Measurements from ENCODE around the gene DOCK10. TPM values are rescaled to one million over a fixed set of nuclear protein-coding genes. Genes with fewer than 3 reads are reported as not detected.

Gene DOCK10
- total RNA-seq, 2 experiments from 2014 or later, result 40.8 to 68.2 TPM

GRCh38 chr2:224847961-224848850, 194.1 kb downstream of the DOCK10 start:
- no peak overlapping the region for H3K4me2 ChIP-seq (ENCODE audit: low read length)
- peaks cover 73% of the 10 kb centered on the region for H3K36me3 ChIP-seq (ENCODE audit: insufficient read depth, low read length)
- CTCF ChIA-PET (ENCODE audit: unreplicated experiment), result interaction anchor here (0.6 kb wide), 1 partner anchor 28 kb away, joined by 3 read pairs; no protein-coding TSS in a partner anchor
- no peaks in the 10 kb centered on the region for H4K20me1 ChIP-seq (ENCODE audit: insufficient read depth, low read length)
- H3K4me1 ChIP-seq (ENCODE audit: insufficient read depth, low read length, poor library complexity, severe bottlenecking), result no peaks in the 10 kb centered on the region
- no peak for TF ChIP-seq EZH2phosphoT487 (IDR thresholded peaks at IDR 0.05; ENCODE audit: borderline replicate concordance, low read depth, low read length)
- TF ChIP-seq CTCF (conservative IDR thresholded peaks at IDR 0.05; ENCODE audit: low read length), result no peak
- H3K27ac ChIP-seq (ENCODE audit: low read depth, low read length, poor library complexity, severe bottlenecking), result no peak overlapping the region
- POLR2A ChIA-PET, result interaction anchor here (0.5 kb wide), 1 partner anchor 206 kb away, joined by 3 read pairs; no protein-coding TSS in a partner anchor
- no TSS peak for BruUV-seq (replicated peaks)
- H3K79me2 ChIP-seq (ENCODE audit: insufficient read depth, low read depth, low read length), result no peaks in the 10 kb centered on the region
- intact Hi-C loops (cut with micrococcal nuclease; ENCODE audit: unreplicated experiment), result no loop called here
- no peak overlapping the region for H2AFZ ChIP-seq (ENCODE audit: low read length)
- no peak overlapping the region for H3K4me3 ChIP-seq (ENCODE audit: low read depth, low read length, poor library complexity, severe bottlenecking)
- no peaks in the 10 kb centered on the region for H3K9me2 ChIP-seq (ENCODE audit: insufficient read depth, low read length)
- DNase-seq (ENCODE audit: low spot score), result no peak
- no peaks in the 10 kb centered on the region for H3K9me3 ChIP-seq (ENCODE audit: low read length)

GRCh38 chr2:224847381-224847780, 194.9 kb downstream of the DOCK10 start:
- Histone ChIP-seq H3K27ac (ENCODE audit: low read depth, low read length, poor library complexity, severe bottlenecking) (no peak overlapping the region), H3K9me3 (ENCODE audit: low read length) (no peaks in the 10 kb centered on the region), H3K9me2 (ENCODE audit: insufficient read depth, low read length) (no peaks in the 10 kb centered on the region), H3K36me3 (ENCODE audit: insufficient read depth, low read length) (peaks cover 79% of the 10 kb centered on the region), H3K4me2 (ENCODE audit: low read length) (no peak overlapping the region), H3K4me1 (ENCODE audit: insufficient read depth, low read length, poor library complexity, severe bottlenecking) (no peaks in the 10 kb centered on the region), H3K79me2 (ENCODE audit: insufficient read depth, low read depth, low read length) (no peaks in the 10 kb centered on the region), H2AFZ (ENCODE audit: low read length) (no peak overlapping the region), H4K20me1 (ENCODE audit: insufficient read depth, low read length) (no peaks in the 10 kb centered on the region), H3K4me3 (ENCODE audit: low read depth, low read length, poor library complexity, severe bottlenecking) (no peak overlapping the region)
- no peak for DNase-seq (ENCODE audit: low spot score)
- no TSS peak for BruUV-seq (replicated peaks)
- POLR2A ChIA-PET, result no interaction called here
- intact Hi-C loops (cut with micrococcal nuclease; ENCODE audit: unreplicated experiment), result no loop called here
- TF ChIP-seq EZH2phosphoT487 (IDR thresholded peaks at IDR 0.05; ENCODE audit: borderline replicate concordance, low read depth, low read length) (no peak), CTCF (conservative IDR thresholded peaks at IDR 0.05; ENCODE audit: low read length) (no peak)
- CTCF ChIA-PET (ENCODE audit: unreplicated experiment), result no interaction called here

- Histone ChIP-seq H3K9me2 (ENCODE audit: insufficient read depth, low read length) (no peaks in the 10 kb centered on the region), H3K4me3 (ENCODE audit: low read depth, low read length, poor library complexity, severe bottlenecking) (no peak overlapping the region), H3K27ac (ENCODE audit: low read depth, low read length, poor library complexity, severe bottlenecking) (no peak overlapping the region), H4K20me1 (ENCODE audit: insufficient read depth, low read length) (no peaks in the 10 kb centered on the region), H3K36me3 (ENCODE audit: insufficient read depth, low read length) (peaks cover 77% of the 10 kb centered on the region), H3K9me3 (ENCODE audit: low read length) (no peaks in the 10 kb centered on the region), H3K79me2 (ENCODE audit: insufficient read depth, low read depth, low read length) (no peaks in the 10 kb centered on the region), H2AFZ (ENCODE audit: low read length) (no peak overlapping the region), H3K4me2 (ENCODE audit: low read length) (no peak overlapping the region), H3K4me1 (ENCODE audit: insufficient read depth, low read length, poor library complexity, severe bottlenecking) (no peaks in the 10 kb centered on the region)
- intact Hi-C loops (cut with micrococcal nuclease; ENCODE audit: unreplicated experiment), result no loop called here
- POLR2A ChIA-PET, result no interaction called here
- CTCF ChIA-PET (ENCODE audit: unreplicated experiment), result no interaction called here
- DNase-seq (ENCODE audit: low spot score), result no peak
- no peak for TF ChIP-seq EZH2phosphoT487 (IDR thresholded peaks at IDR 0.05; ENCODE audit: borderline replicate concordance, low read depth, low read length)
- TF ChIP-seq CTCF (conservative IDR thresholded peaks at IDR 0.05; ENCODE audit: low read length), result no peak
- BruUV-seq (replicated peaks), result no TSS peak
Measured at GRCh38 chr2:224846686-224847085, 195.6 kb downstream of the DOCK10 start.
